ENCODE measurements around the gene FKBP3. TPM values are rescaled to one million over a fixed set of nuclear protein-coding genes. Genes with fewer than 3 reads are reported as not detected.

The FKBP3 gene
- total RNA-seq, 1 experiment from 2014 or later = 118 TPM

GRCh38 chr14:45181806-45182205, 47.5 kb upstream of the FKBP3 start:
- CTCF ChIA-PET = no interaction called here
- DNase-seq (ENCODE audit: low spot score) (no peak), ATAC-seq (no peak)
- no peaks in the 10 kb centered on the region for H3K36me3 Mint-ChIP-seq
- H3K4me3 Mint-ChIP-seq = no peak overlapping the region
- no peak for TF ChIP-seq MYBL2 (CRISPR knock-in tag; IDR thresholded peaks at IDR 0.05)
- TF ChIP-seq TCF7 (CRISPR knock-in tag; IDR thresholded peaks at IDR 0.05; ENCODE audit: low read depth) = no peak
- no peak for TF ChIP-seq USF2 (CRISPR knock-in tag; IDR thresholded peaks at IDR 0.05)
- TF ChIP-seq FOXJ3 (CRISPR knock-in tag; IDR thresholded peaks at IDR 0.05; ENCODE audit: borderline replicate concordance) = no peak
- no peak for TF ChIP-seq HMGA2 (CRISPR knock-in tag; IDR thresholded peaks at IDR 0.05)
- TF ChIP-seq SMAD4 (CRISPR knock-in tag; IDR thresholded peaks at IDR 0.05) = no peak
- no peak for TF ChIP-seq MXD4 (CRISPR knock-in tag; IDR thresholded peaks at IDR 0.05; ENCODE audit: borderline replicate concordance)
- no peak for TF ChIP-seq CREB1 (CRISPR knock-in tag; IDR thresholded peaks at IDR 0.05)
- no peak for TF ChIP-seq USF1 (CRISPR knock-in tag; IDR thresholded peaks at IDR 0.05)
- no peak for TF ChIP-seq GRHL2 (CRISPR knock-in tag; IDR thresholded peaks at IDR 0.05; ENCODE audit: insufficient replicate concordance, severe bottlenecking)
- no peak for TF ChIP-seq AR (CRISPR knock-in tag; IDR thresholded peaks at IDR 0.05)
- TF ChIP-seq PRRX2 (CRISPR knock-in tag; IDR thresholded peaks at IDR 0.05) = no peak
- TF ChIP-seq ZNF512 (CRISPR knock-in tag; IDR thresholded peaks at IDR 0.05; ENCODE audit: borderline replicate concordance) = no peak
- H3K4me1 Mint-ChIP-seq = 0 out of 2 replicates have a peak, but pooled peaks cover 2% of the 10 kb centered on the region
- H3K27me3 Mint-ChIP-seq (ENCODE audit: low read depth) = no peaks in the 10 kb centered on the region
- no peaks in the 10 kb centered on the region for H3K9me3 Mint-ChIP-seq
- POLR2A ChIA-PET = no interaction called here
- H3K27ac Mint-ChIP-seq = no peak overlapping the region; the same call in 1 of the 2 replicates

GRCh38 chr14:45181329-45181728, 47.0 kb upstream of the FKBP3 start:
- ChIA-PET CTCF (no interaction called here), POLR2A (no interaction called here)
- no peak overlapping the region for H3K27ac Mint-ChIP-seq
- TF ChIP-seq TP53 (CRISPR knock-in tag; IDR thresholded peaks at IDR 0.05) (no peak), SOX15 (CRISPR knock-in tag; IDR thresholded peaks at IDR 0.05) (no peak), ZSCAN18 (CRISPR knock-in tag; IDR thresholded peaks at IDR 0.05) (no peak), AFF4 (CRISPR knock-in tag; IDR thresholded peaks at IDR 0.05; ENCODE audit: borderline replicate concordance) (no peak), KAT7 (CRISPR knock-in tag; IDR thresholded peaks at IDR 0.05; ENCODE audit: borderline replicate concordance) (no peak), ARID4B (CRISPR knock-in tag; IDR thresholded peaks at IDR 0.05; ENCODE audit: borderline replicate concordance) (no peak)

More at GRCh38 chr14:45181329-45181728, 47.0 kb upstream of the FKBP3 start:
- DNase-seq (ENCODE audit: low spot score) = no peak
- Mint-ChIP-seq H3K27me3 (ENCODE audit: low read depth) (no peaks in the 10 kb centered on the region), H3K4me3 (no peak overlapping the region), H3K9me3 (no peaks in the 10 kb centered on the region), H3K36me3 (no peaks in the 10 kb centered on the region), H3K4me1 (0 out of 2 replicates have a peak, but pooled peaks cover 2% of the 10 kb centered on the region)
- no peak for ATAC-seq
